ENCODE data around the gene UBXN7. TPM values are rescaled to one million over a fixed set of nuclear protein-coding genes. Genes with fewer than 3 reads are reported as not detected.
A peak's percentile ranks its signal among the peaks of the same experiment; 100 is the strongest.

Gene UBXN7
- total and polyA plus RNA-seq, 9 of the 15 experiments (the other 6 are each of a cell fraction or from before 2014, with no cell fraction given), result 3.5 to 44.6 (median 13.4) TPM

DNA sequence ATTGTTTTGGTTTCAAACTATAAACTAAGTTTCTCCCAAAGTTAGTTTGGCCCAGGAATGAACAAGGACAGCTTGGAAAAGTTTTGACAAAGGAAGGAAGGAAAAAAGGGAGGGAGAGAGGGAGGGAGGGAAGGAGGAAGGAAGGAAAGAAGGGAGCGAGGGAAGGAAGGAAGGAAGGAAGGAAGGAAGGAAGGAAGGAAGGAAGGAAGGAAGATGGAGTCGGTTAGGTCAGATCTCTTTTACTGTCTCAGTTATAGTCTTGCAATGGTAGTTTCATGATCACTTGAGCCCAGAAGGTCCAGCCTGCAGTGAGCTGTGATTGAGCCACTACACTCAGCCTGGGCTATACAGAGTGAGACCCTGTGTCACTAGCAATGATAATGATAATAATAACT, 12.3 kb upstream of the UBXN7 start (continued):
- TF ChIP-seq ZNF444 (CRISPR knock-in tag; IDR thresholded peaks at IDR 0.05), result no peak
- TF ChIP-seq SIN3A (IDR thresholded peaks at IDR 0.05; ENCODE audit: borderline replicate concordance in 2 of 2, control insufficient read depth in 1 of 2, low read depth in 2 of 2, low read length in 2 of 2), result no peak
- TF ChIP-seq TCF3 (CRISPR knock-in tag; IDR thresholded peaks at IDR 0.05), result no peak
- TF ChIP-seq, protein P1, sequence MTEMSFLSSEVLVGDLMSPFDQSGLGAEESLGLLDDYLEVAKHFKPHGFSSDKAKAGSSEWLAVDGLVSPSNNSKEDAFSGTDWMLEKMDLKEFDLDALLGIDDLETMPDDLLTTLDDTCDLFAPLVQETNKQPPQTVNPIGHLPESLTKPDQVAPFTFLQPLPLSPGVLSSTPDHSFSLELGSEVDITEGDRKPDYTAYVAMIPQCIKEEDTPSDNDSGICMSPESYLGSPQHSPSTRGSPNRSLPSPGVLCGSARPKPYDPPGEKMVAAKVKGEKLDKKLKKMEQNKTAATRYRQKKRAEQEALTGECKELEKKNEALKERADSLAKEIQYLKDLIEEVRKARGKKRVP (CRISPR knock-in tag; IDR thresholded peaks at IDR 0.05), result no peak
- peak in 1 of 2 experiments; percentile 38; a peak in 1 of 4 replicates for TF ChIP-seq HDAC1 (IDR thresholded peaks at IDR 0.05)
- TF ChIP-seq ZFX (CRISPR knock-in tag; IDR thresholded peaks at IDR 0.05), result no peak
- no peak for TF ChIP-seq GABPB1 (CRISPR knock-in tag; IDR thresholded peaks at IDR 0.05)
- TF ChIP-seq RCOR1 (IDR thresholded peaks at IDR 0.05; ENCODE audit: borderline replicate concordance in 1 of 2, low read depth in 2 of 2, low read length in 2 of 2), result no peak
- TF ChIP-seq BACH1 (tag; IDR thresholded peaks at IDR 0.05), result no peak
- TF ChIP-seq, protein P2, sequence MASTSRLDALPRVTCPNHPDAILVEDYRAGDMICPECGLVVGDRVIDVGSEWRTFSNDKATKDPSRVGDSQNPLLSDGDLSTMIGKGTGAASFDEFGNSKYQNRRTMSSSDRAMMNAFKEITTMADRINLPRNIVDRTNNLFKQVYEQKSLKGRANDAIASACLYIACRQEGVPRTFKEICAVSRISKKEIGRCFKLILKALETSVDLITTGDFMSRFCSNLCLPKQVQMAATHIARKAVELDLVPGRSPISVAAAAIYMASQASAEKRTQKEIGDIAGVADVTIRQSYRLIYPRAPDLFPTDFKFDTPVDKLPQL (IDR thresholded peaks at IDR 0.05; ENCODE audit: extremely low read depth, insufficient read length), result no peak
- no peak for TF ChIP-seq SMAD4 (CRISPR knock-in tag; conservative IDR thresholded peaks at IDR 0.05)
- TF ChIP-seq GATAD2A (IDR thresholded peaks at IDR 0.05), result 0 out of 2 replicates have a peak, but pooled peaks have one; percentile 28
- TF ChIP-seq, protein P3, sequence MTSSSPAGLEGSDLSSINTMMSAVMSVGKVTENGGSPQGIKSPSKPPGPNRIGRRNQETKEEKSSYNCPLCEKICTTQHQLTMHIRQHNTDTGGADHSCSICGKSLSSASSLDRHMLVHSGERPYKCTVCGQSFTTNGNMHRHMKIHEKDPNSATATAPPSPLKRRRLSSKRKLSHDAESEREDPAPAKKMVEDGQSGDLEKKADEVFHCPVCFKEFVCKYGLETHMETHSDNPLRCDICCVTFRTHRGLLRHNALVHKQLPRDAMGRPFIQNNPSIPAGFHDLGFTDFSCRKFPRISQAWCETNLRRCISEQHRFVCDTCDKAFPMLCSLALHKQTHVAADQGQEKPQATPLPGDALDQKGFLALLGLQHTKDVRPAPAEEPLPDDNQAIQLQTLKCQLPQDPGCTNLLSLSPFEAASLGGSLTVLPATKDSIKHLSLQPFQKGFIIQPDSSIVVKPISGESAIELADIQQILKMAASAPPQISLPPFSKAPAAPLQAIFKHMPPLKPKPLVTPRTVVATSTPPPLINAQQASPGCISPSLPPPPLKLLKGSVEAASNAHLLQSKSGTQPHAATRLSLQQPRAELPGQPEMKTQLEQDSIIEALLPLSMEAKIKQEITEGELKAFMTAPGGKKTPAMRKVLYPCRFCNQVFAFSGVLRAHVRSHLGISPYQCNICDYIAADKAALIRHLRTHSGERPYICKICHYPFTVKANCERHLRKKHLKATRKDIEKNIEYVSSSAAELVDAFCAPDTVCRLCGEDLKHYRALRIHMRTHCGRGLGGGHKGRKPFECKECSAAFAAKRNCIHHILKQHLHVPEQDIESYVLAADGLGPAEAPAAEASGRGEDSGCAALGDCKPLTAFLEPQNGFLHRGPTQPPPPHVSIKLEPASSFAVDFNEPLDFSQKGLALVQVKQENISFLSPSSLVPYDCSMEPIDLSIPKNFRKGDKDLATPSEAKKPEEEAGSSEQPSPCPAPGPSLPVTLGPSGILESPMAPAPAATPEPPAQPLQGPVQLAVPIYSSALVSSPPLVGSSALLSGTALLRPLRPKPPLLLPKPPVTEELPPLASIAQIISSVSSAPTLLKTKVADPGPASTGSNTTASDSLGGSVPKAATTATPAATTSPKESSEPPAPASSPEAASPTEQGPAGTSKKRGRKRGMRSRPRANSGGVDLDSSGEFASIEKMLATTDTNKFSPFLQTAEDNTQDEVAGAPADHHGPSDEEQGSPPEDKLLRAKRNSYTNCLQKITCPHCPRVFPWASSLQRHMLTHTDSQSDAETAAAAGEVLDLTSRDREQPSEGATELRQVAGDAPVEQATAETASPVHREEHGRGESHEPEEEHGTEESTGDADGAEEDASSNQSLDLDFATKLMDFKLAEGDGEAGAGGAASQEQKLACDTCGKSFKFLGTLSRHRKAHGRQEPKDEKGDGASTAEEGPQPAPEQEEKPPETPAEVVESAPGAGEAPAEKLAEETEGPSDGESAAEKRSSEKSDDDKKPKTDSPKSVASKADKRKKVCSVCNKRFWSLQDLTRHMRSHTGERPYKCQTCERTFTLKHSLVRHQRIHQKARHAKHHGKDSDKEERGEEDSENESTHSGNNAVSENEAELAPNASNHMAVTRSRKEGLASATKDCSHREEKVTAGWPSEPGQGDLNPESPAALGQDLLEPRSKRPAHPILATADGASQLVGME (CRISPR knock-in tag; IDR thresholded peaks at IDR 0.05), result no peak
- TF ChIP-seq STAT5A (IDR thresholded peaks at IDR 0.05; ENCODE audit: borderline replicate concordance, low read length), result no peak
- TF ChIP-seq MTA1 (IDR thresholded peaks at IDR 0.05; ENCODE audit: borderline replicate concordance), result peak; percentile 62; the same call in 1 of the 2 replicates
- TF ChIP-seq MTF1 (CRISPR knock-in tag; IDR thresholded peaks at IDR 0.05; ENCODE audit: borderline replicate concordance), result no peak
- no peak for TF ChIP-seq ZSCAN32 (CRISPR knock-in tag; IDR thresholded peaks at IDR 0.05)
- TF ChIP-seq, protein P4, sequence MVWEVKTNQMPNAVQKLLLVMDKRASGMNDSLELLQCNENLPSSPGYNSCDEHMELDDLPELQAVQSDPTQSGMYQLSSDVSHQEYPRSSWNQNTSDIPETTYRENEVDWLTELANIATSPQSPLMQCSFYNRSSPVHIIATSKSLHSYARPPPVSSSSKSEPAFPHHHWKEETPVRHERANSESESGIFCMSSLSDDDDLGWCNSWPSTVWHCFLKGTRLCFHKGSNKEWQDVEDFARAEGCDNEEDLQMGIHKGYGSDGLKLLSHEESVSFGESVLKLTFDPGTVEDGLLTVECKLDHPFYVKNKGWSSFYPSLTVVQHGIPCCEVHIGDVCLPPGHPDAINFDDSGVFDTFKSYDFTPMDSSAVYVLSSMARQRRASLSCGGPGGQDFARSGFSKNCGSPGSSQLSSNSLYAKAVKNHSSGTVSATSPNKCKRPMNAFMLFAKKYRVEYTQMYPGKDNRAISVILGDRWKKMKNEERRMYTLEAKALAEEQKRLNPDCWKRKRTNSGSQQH (CRISPR knock-in tag; IDR thresholded peaks at IDR 0.05), result peak; percentile 93
- TF ChIP-seq, protein P5, sequence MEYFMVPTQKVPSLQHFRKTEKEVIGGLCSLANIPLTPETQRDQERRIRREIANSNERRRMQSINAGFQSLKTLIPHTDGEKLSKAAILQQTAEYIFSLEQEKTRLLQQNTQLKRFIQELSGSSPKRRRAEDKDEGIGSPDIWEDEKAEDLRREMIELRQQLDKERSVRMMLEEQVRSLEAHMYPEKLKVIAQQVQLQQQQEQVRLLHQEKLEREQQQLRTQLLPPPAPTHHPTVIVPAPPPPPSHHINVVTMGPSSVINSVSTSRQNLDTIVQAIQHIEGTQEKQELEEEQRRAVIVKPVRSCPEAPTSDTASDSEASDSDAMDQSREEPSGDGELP (CRISPR knock-in tag; IDR thresholded peaks at IDR 0.05; ENCODE audit: borderline replicate concordance), result no peak
- TF ChIP-seq ZNF668 (CRISPR knock-in tag; IDR thresholded peaks at IDR 0.05), result no peak

Measured in K562 (cell line).